Heart left ventricle (tissue), 16 donors: ENCODE results near the gene GANAB. TPM values are rescaled to one million over a fixed set of nuclear protein-coding genes. Genes with fewer than 3 reads are reported as not detected.

Source experiments
- ATAC-seq, 4 donors: fragments of 200-7000 bp; cut with Tn5 transposase; one replicate each; pipeline ENCODE4 v1.9.1; 2020 to 2022; ENCODE audit warnings: moderate library complexity in 4 of 4, mild to moderate bottlenecking in 3 of 4, moderate number of reproducible peaks in 1 of 4
- DNase-seq, 5 donors: peaks; one replicate each; pipeline ENCODE4 v3.0.0-alpha.2; 2020
- H3K27ac ChIP-seq, 12 donors: fragments of 200-600 bp; sonication (generic) in 4 of 12; one replicate each; pipeline versions ENCODE4 v1.5.0 to v1.8.0; 2016 to 2022; ENCODE audit warnings: mild to moderate bottlenecking in 2 of 12
- H3K27me3 ChIP-seq, 9 donors: fragments of 200-600 bp; sonication (generic) in 2 of 9; one replicate each; pipeline versions ENCODE4 v1.5.1 to v1.8.0; 2016 to 2022; ENCODE audit warnings: mild to moderate bottlenecking in 3 of 9
- H3K36me3 ChIP-seq, 9 donors: fragments of 200-600 bp; sonication (generic) in 2 of 9; one replicate each; pipeline versions ENCODE4 v1.5.0 to v1.8.0; 2018 to 2022; ENCODE audit warnings: mild to moderate bottlenecking in 2 of 9
- H3K4me1 ChIP-seq, 12 donors: fragments of 200-600 bp; sonication (generic) in 4 of 12; one replicate each; pipeline versions ENCODE4 v1.5.0 to v1.8.0; 2016 to 2022; ENCODE audit warnings: mild to moderate bottlenecking in 3 of 12
- H3K4me3 ChIP-seq, 12 donors: fragments of 200-600 bp; sonication (generic) in 4 of 12; one replicate each; pipeline versions ENCODE4 v1.5.0 to v1.8.0; 2017 to 2022; ENCODE audit warnings: mild to moderate bottlenecking in 9 of 12, moderate library complexity in 4 of 12
- H3K9me3 ChIP-seq, 12 donors: fragments of 200-600 bp; sonication (generic) in 4 of 12; one replicate each; pipeline versions ENCODE4 v1.5.0 to v1.8.0; 2016 to 2022; ENCODE audit warnings: mild to moderate bottlenecking in 1 of 12
- POLR2A ChIP-seq, 2 donors: fragments of 450-650 bp; IDR thresholded peaks; one replicate each; pipeline ENCODE4 v1.6.1; 2017; ENCODE audit warnings: antibody characterized with exemption in 2 of 2, mild to moderate bottlenecking in 2 of 2, moderate library complexity in 2 of 2
- WGBS, 4 donors: extraction: QIAGEN DNeasy Blood & Tissue Kit in 2 of 4; methylation state at CpG; one replicate each; pipeline versions ENCODE4 v1.1.5 to v1.1.7; 2013 to 2018; 5-methylcytosine and 5-hydroxymethylcytosine counted together
- intact Hi-C, 10 donors: fragments of 100-400 bp; cut with DNase I; formaldehyde crosslinking; loops; one replicate each; pipeline versions ENCODE4 v1.11.1 to v1.14.2; 2022
- polyA plus RNA-seq, 2 donors: library from polyadenylated mRNA; stranded (reverse); fragments of 200-250 nt; gene quantifications; one replicate each; pipeline ENCODE4 v1.2.3, GENCODE V29; 2013
- total RNA-seq, 9 donors: library from RNA; depleted of rRNA in 2 of 9; stranded (reverse); fragments of >200 nt in 2 of 9; fragmentation: NEBNext Ultra II Directional in 3 of 9; extraction: Animal tissue kit (Norgen Biotek cat#: 25700) in 3 of 9; gene quantifications; one replicate each; pipeline versions ENCODE4 v1.1.0 to v1.2.4, GENCODE V29; 2016 to 2023
- TF ChIP-seq, protein P1 (sequence below), 12 donors: fragments of 200-600 bp; sonication (generic) in 4 of 12; IDR thresholded peaks; one replicate each; pipeline versions ENCODE4 v1.5.0 to v1.8.0; 2018 to 2022; ENCODE audit warnings: antibody characterized with exemption in 12 of 12, mild to moderate bottlenecking in 5 of 12
- donor health status: ischemic (EF 13 %, LVEDD 7.1; RV severe dilation, severe dysfunction).
- donor health status: healthy with polysubstance abuse.
- donor health status: DM: no; HTN: yes; CAD: no.
- donor health status: DM: no; HTN: no; CAD: no.
- donor health status: ischemic (EF 25% LVEDD 6.9; RV normal size, moderate dysfunction).
- donor health status: ischemic (EF 25% LVEDD 5.7; RV mildly dilated, moderate dysfunction).
- donor health status: healthy.
- donor health status: DM: yes; HTN: yes; CAD: no.
- donor health status: ischemic (EF 35%, LVEDD 5.7; RV mildly dilated, moderate dysfunction).
- donor health status: nonischemic (EF 11% LVEDD 7.7; RV severe dilation, severe dysfunction).
- donor health status: DM: yes; HTN: yes; CAD: no.
- donor health status: PGD.
- donor health status: ischemic (EF 29% LVEDD 5.4; RV normal size, mild dysfunction).
- donor health status: nonischemic (EF 23%, LVEDD 6.1; RV moderate dilation, normal function).

Gene GANAB
- total and polyA plus RNA-seq, 11 donors = 49.3 to 182 (median 99.1) TPM

- WGBS, 4 donors = 36 to 54% (median 52%) methylated on average over 11 of the region's 11 CpGs
- peak in 1 of 2 donors; percentile 38 for TF ChIP-seq POLR2A (IDR thresholded peaks at IDR 0.05)
- TF ChIP-seq, protein P1, sequence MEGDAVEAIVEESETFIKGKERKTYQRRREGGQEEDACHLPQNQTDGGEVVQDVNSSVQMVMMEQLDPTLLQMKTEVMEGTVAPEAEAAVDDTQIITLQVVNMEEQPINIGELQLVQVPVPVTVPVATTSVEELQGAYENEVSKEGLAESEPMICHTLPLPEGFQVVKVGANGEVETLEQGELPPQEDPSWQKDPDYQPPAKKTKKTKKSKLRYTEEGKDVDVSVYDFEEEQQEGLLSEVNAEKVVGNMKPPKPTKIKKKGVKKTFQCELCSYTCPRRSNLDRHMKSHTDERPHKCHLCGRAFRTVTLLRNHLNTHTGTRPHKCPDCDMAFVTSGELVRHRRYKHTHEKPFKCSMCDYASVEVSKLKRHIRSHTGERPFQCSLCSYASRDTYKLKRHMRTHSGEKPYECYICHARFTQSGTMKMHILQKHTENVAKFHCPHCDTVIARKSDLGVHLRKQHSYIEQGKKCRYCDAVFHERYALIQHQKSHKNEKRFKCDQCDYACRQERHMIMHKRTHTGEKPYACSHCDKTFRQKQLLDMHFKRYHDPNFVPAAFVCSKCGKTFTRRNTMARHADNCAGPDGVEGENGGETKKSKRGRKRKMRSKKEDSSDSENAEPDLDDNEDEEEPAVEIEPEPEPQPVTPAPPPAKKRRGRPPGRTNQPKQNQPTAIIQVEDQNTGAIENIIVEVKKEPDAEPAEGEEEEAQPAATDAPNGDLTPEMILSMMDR (IDR thresholded peaks at IDR 0.05) = no peak
- H3K27ac ChIP-seq = peak within 1 kb of the TSS; percentile 15 to 76 (median 66)
- intact Hi-C loops = loop anchor here (5.0 to 10.0 kb wide), 4 partner anchors 95 to 297 kb away; partner anchors contain the start of gene TUT1 (in 1 of the 10)
- H3K9me3 ChIP-seq = no peaks in the 10 kb centered on the region
- peaks cover 0 to 45% (median 37%) of the 10 kb centered on the region in 9 donors for H3K36me3 ChIP-seq
- ATAC-seq (peak; percentile 62 to 88 (median 86)), DNase-seq (peak; percentile 72 to 88 (median 78))
- H3K4me3 ChIP-seq = peak within 1 kb of the TSS in 9 of 12 donors; percentile 34 to 55 (median 42)
- peaks cover 0 to 30% (median 13%) of the 10 kb centered on the region in 12 donors for H3K4me1 ChIP-seq
- peaks cover 0 to 7% (median 0%) of the 10 kb centered on the region in 9 donors for H3K27me3 ChIP-seq
Measured at GRCh38 chr11:62689421-62690183, 43.2 kb upstream of the GANAB start, which contains the start of gene LRRN4CL. Gene LRRN4CL, minus strand, starts transcription at chr11:62689530. Its CDS starts 1,022 bp downstream, at chr11:62688508.

DNA sequence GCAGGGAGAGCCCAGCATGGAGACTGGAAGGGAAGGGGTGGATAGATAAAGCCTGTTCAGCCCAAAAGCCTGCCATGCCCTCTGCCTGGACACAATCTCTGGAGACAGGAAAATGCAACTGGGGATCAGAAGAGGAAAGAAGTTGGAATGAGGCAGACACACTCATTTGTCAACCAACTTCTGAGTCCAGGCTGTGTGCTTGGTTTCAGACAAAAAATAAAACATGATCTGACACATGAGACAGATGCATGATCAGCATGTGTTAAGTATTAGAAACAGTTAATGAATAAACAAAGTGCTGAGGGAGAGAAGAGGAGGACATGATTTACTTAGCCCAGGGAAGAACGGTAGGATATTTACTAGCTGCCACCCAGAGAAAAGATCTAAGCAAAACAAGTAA lies 42.1 kb upstream of the GANAB start:
- Histone ChIP-seq H3K36me3 (peaks cover 0 to 38% (median 33%) of the 10 kb centered on the region in 9 donors), H3K9me3 (no peaks in the 10 kb centered on the region), H3K27ac (peak overlapping the region in 9 of 12 donors; percentile 40 to 76 (median 69)), H3K4me1 (peaks cover 0 to 26% (median 9%) of the 10 kb centered on the region in 12 donors), H3K27me3 (peaks cover 0 to 7% (median 0%) of the 10 kb centered on the region in 9 donors), H3K4me3 (peak overlapping the region in 10 of 12 donors; percentile 6 to 55 (median 42))
- intact Hi-C loops = no loop called here
- ATAC-seq = no peak
- WGBS, 4 donors = 62 to 74% (median 70%) methylated on average over 1 of the region's 1 CpG
- TF ChIP-seq, protein P1 (IDR thresholded peaks at IDR 0.05) = no peak
- no peak for TF ChIP-seq POLR2A (IDR thresholded peaks at IDR 0.05)
- no peak for DNase-seq

- peaks cover 0 to 31% (median 26%) of the 10 kb centered on the region in 9 donors for H3K36me3 ChIP-seq
- peak overlapping the region in 7 of 12 donors; percentile 29 to 76 (median 69) for H3K27ac ChIP-seq
- peak in 2 of 4 donors; percentile 36 to 38 for ATAC-seq
- peaks cover 0 to 7% (median 0%) of the 10 kb centered on the region in 9 donors for H3K27me3 ChIP-seq
- H3K4me1 ChIP-seq = peaks cover 0 to 26% (median 9%) of the 10 kb centered on the region in 12 donors
- intact Hi-C loops = no loop called here
- H3K4me3 ChIP-seq = peak overlapping the region in 11 of 12 donors; percentile 4 to 55 (median 41)
- TF ChIP-seq, protein P1 (IDR thresholded peaks at IDR 0.05) = no peak
- TF ChIP-seq POLR2A (IDR thresholded peaks at IDR 0.05) = no peak
- no peaks in the 10 kb centered on the region for H3K9me3 ChIP-seq
- peak in 2 of 5 donors; percentile 51 to 67 for DNase-seq
- 41 to 50% (median 45%) methylated on average over 28 to 74 of the region's 74 CpGs for WGBS, 4 donors
Measured at GRCh38 chr11:62687508-62688396, 41.3 kb upstream of the GANAB start.
